H9 (cell line): ENCODE measurements around the gene GRB10. TPM values are rescaled to one million over a fixed set of nuclear protein-coding genes. Genes with fewer than 3 reads are reported as not detected.

Experiments used
- DNase-seq: peaks from one replicate; pipeline ENCODE4 v3.0.0-alpha.2; 2017
- H2AFZ ChIP-seq: one replicate; pipeline ENCODE4 v1.6.1; 2013; ENCODE audit warnings: mild to moderate bottlenecking, low read length, control low read depth, moderate library complexity
- H2AK5ac ChIP-seq: 2 replicates; pipeline ENCODE4 v1.6.1; 2013; ENCODE audit warnings: low read length, control low read depth, mixed read lengths; ENCODE audit not compliant: insufficient read length
- H2BK120ac ChIP-seq: one replicate; pipeline ENCODE4 v1.6.1; 2013; ENCODE audit warnings: low read depth, mild to moderate bottlenecking, low read length, control low read depth, inconsistent platforms; ENCODE audit not compliant: poor library complexity, severe bottlenecking
- H2BK12ac ChIP-seq: 2 replicates; pipeline ENCODE4 v1.6.1; 2013; ENCODE audit warnings: low read length, control low read depth, mixed read lengths, low read depth; ENCODE audit not compliant: insufficient read length
- H2BK15ac ChIP-seq: 2 replicates; pipeline ENCODE4 v1.6.1; 2013; ENCODE audit warnings: low read depth, low read length, control low read depth
- H2BK20ac ChIP-seq: one replicate; pipeline ENCODE4 v1.6.1; 2013; ENCODE audit warnings: low read depth, mild to moderate bottlenecking, low read length, control low read depth, inconsistent platforms; ENCODE audit not compliant: poor library complexity, severe bottlenecking
- H2BK5ac ChIP-seq: 2 replicates; pipeline ENCODE4 v1.6.1; 2013; ENCODE audit warnings: low read length, control low read depth, mixed read lengths; ENCODE audit not compliant: insufficient read length
- H3K14ac ChIP-seq: 2 replicates; pipeline ENCODE4 v1.6.1; 2013; ENCODE audit warnings: low read length, control low read depth; ENCODE audit not compliant: insufficient read depth
- H3K18ac ChIP-seq: 2 replicates; pipeline ENCODE4 v1.6.1; 2013; ENCODE audit warnings: low read depth, mild to moderate bottlenecking, mixed read lengths, low read length, control low read depth; ENCODE audit not compliant: insufficient read length
- H3K23ac ChIP-seq: 2 replicates; pipeline ENCODE4 v1.6.1; 2013; ENCODE audit warnings: low read length, control low read depth, mixed read lengths, low read depth; ENCODE audit not compliant: insufficient read length
- H3K23me2 ChIP-seq: 2 replicates; pipeline ENCODE4 v1.6.1; 2013; ENCODE audit warnings: low read depth, mild to moderate bottlenecking, mixed read lengths, low read length, control low read depth; ENCODE audit not compliant: insufficient read length, poor library complexity, severe bottlenecking
- H3K27ac ChIP-seq: 2 replicates; pipeline ENCODE4 v1.5.1; 2013; ENCODE audit warnings: low read length, control low read depth, mixed read lengths, low read depth; ENCODE audit not compliant: insufficient read length
- H3K27me3 ChIP-seq: 2 replicates; pipeline ENCODE4 v1.6.1; 2013; ENCODE audit warnings: low read length, control low read depth, inconsistent platforms; ENCODE audit not compliant: insufficient read depth
- H3K4ac ChIP-seq: 2 replicates; pipeline ENCODE4 v1.6.1; 2013; ENCODE audit warnings: low read depth, mild to moderate bottlenecking, control low read depth, inconsistent platforms, low read length, moderate library complexity
- H3K4me1 ChIP-seq: 2 replicates; pipeline ENCODE4 v1.6.1; 2013; ENCODE audit warnings: low read length, control low read depth, inconsistent platforms; ENCODE audit not compliant: insufficient read depth
- H3K4me2 ChIP-seq: 2 replicates; pipeline ENCODE4 v1.6.1; 2013; ENCODE audit warnings: low read length, control low read depth, mixed read lengths; ENCODE audit not compliant: insufficient read length, insufficient read depth
- H3K56ac ChIP-seq: 2 replicates; pipeline ENCODE4 v1.6.1; 2013; ENCODE audit warnings: low read depth, mild to moderate bottlenecking, mixed read lengths, low read length, control low read depth; ENCODE audit not compliant: insufficient read length
- H3K79me1 ChIP-seq: 2 replicates; pipeline ENCODE4 v1.6.1; 2013; ENCODE audit warnings: low read depth, mild to moderate bottlenecking, moderate library complexity, low read length, control low read depth, inconsistent platforms; ENCODE audit not compliant: insufficient read depth, poor library complexity, severe bottlenecking
- H3K79me2 ChIP-seq: 2 replicates; pipeline ENCODE4 v1.6.1; 2013; ENCODE audit warnings: low read length, control low read depth, inconsistent platforms; ENCODE audit not compliant: insufficient read depth
- H3K9ac ChIP-seq: 2 replicates; pipeline ENCODE4 v1.6.1; 2013; ENCODE audit warnings: low read length, control low read depth, mixed read lengths; ENCODE audit not compliant: insufficient read length; ENCODE audit errors: extremely low read depth
- H3K9me3 ChIP-seq: one replicate; pipeline ENCODE4 v1.6.1; 2013; ENCODE audit warnings: low read depth, low read length, inconsistent platforms; ENCODE audit not compliant: control insufficient read depth
- H3T11ph ChIP-seq: one replicate; pipeline ENCODE4 v1.6.1; 2013; ENCODE audit warnings: mild to moderate bottlenecking, low read length, control low read depth, inconsistent platforms
- H4K20me1 ChIP-seq: one replicate; pipeline ENCODE4 v1.6.1; 2013; ENCODE audit not compliant: control insufficient read depth, insufficient read length, insufficient read depth
- H4K5ac ChIP-seq: 2 replicates; pipeline ENCODE4 v1.6.1; 2013; ENCODE audit warnings: low read depth, mild to moderate bottlenecking, mixed read lengths, low read length, control low read depth; ENCODE audit not compliant: insufficient read length
- H4K8ac ChIP-seq: replicated peaks from 2 replicates; pipeline ENCODE4 v1.6.1; 2013; ENCODE audit warnings: low read length, control low read depth, mixed read lengths, low read depth; ENCODE audit not compliant: insufficient read length
- H4K91ac ChIP-seq: 2 replicates; pipeline ENCODE4 v1.6.1; 2013; ENCODE audit warnings: low read depth, mild to moderate bottlenecking, moderate library complexity, mixed read lengths, low read length, control low read depth; ENCODE audit not compliant: insufficient read length
- H3K27ac Mint-ChIP-seq, 3 experiments: 2 replicates in 2 of 3; 3 replicates in 1 of 3; pipeline ENCODE4 v1.8.0; 2020 to 2021; ENCODE audit warnings: mixed read lengths in 3 of 3, mild to moderate bottlenecking in 1 of 3, moderate library complexity in 1 of 3
- H3K27me3 Mint-ChIP-seq: 2 replicates; pipeline ENCODE4 v1.8.0; 2021; ENCODE audit warnings: low read depth, mild to moderate bottlenecking, moderate library complexity, mixed read lengths
- H3K36me3 Mint-ChIP-seq, 3 experiments: 2 replicates in 2 of 3; 3 replicates in 1 of 3; pipeline ENCODE4 v1.8.0; 2020 to 2021; ENCODE audit warnings: low read depth in 3 of 3, mixed read lengths in 3 of 3; ENCODE audit not compliant: insufficient read depth in 1 of 3
- H3K4me1 Mint-ChIP-seq, 2 experiments: 2 replicates each; pipeline ENCODE4 v1.8.0; 2020; ENCODE audit warnings: mixed read lengths in 2 of 2
- H3K4me3 Mint-ChIP-seq, 2 experiments: 2 replicates in 1 of 2; 3 replicates in 1 of 2; pipeline ENCODE4 v1.8.0; 2020 to 2021; ENCODE audit warnings: mild to moderate bottlenecking in 2 of 2, mixed read lengths in 2 of 2, moderate library complexity in 1 of 2
- H3K9me3 Mint-ChIP-seq, 2 experiments: 2 replicates in 1 of 2; 3 replicates in 1 of 2; pipeline ENCODE4 v1.8.0; 2020; ENCODE audit warnings: mild to moderate bottlenecking in 2 of 2, mixed read lengths in 2 of 2, moderate library complexity in 1 of 2
- CTCF ChIP-seq: fragments of 200-600 bp; sonication (generic); conservative IDR thresholded peaks from 3 replicates; pipeline ENCODE4 v1.8.0; 2021; ENCODE audit warnings: antibody characterized with exemption, mild to moderate bottlenecking
- WGBS: extraction: QIAGEN DNeasy Blood & Tissue Kit; methylation state at CpG from one replicate; pipeline ENCODE4 v1.1.7; 2013; ENCODE audit warnings: missing lambda C conversion rate, low lambda C conversion rate, mixed read lengths; ENCODE audit not compliant: insufficient read length; ENCODE audit errors: extremely low coverage; 5-methylcytosine and 5-hydroxymethylcytosine counted together
- total RNA-seq: library from RNA; stranded (reverse); gene quantifications from 2 replicates; pipeline ENCODE4 v1.2.1, GENCODE V29; 2021

The GRB10 gene
- total RNA-seq, 1 experiment from 2014 or later: 108 TPM

GRCh38 chr7:50613473-50613872 lies 169.2 kb downstream of the GRB10 start:
- Mint-ChIP-seq H3K27me3 (no peaks in the 10 kb centered on the region), H3K9me3 (no peaks in the 10 kb centered on the region), H3K36me3 (peaks cover 31 to 80% (median 41%) of the 10 kb centered on the region in 3 experiments; a peak in 6 of 7 replicates), H3K4me3 (no peak overlapping the region), H3K27ac (peak overlapping the region in 1 of 3 experiments; percentile 47; a peak in 1 of 7 replicates), H3K4me1 (no peaks in the 10 kb centered on the region)
- no peak overlapping the region for H3K4ac ChIP-seq
- no peaks in the 10 kb centered on the region for H3K4me1 ChIP-seq
- no peak overlapping the region for H2BK120ac ChIP-seq
- H3K4me2 ChIP-seq: no peak overlapping the region
- no peaks in the 10 kb centered on the region for H4K20me1 ChIP-seq
- no peaks in the 10 kb centered on the region for H3K79me1 ChIP-seq
- H3T11ph ChIP-seq: no peak overlapping the region
- H3K79me2 ChIP-seq: no peaks in the 10 kb centered on the region
- H3K9me3 ChIP-seq: no peaks in the 10 kb centered on the region
- H4K91ac ChIP-seq: no peak overlapping the region
- WGBS: no CpG with 5 or more reads among the region's 8 CpGs
- no peak overlapping the region for H3K27ac ChIP-seq
- DNase-seq: no peak
- no peaks in the 10 kb centered on the region for H3K27me3 ChIP-seq
- no peak overlapping the region for H2AK5ac ChIP-seq
- H4K5ac ChIP-seq: no peak overlapping the region
- no peak overlapping the region for H2AFZ ChIP-seq
- H4K8ac ChIP-seq: no peak overlapping the region
- no peak overlapping the region for H3K14ac ChIP-seq
- H2BK20ac ChIP-seq: no peak overlapping the region
- TF ChIP-seq CTCF: no peak
- no peak overlapping the region for H2BK5ac ChIP-seq
- no peak overlapping the region for H2BK12ac ChIP-seq
- H3K23me2 ChIP-seq: no peaks in the 10 kb centered on the region
- H3K56ac ChIP-seq: no peak overlapping the region
- no peak overlapping the region for H2BK15ac ChIP-seq
- no peak overlapping the region for H3K9ac ChIP-seq
- H3K23ac ChIP-seq: no peak overlapping the region
- no peak overlapping the region for H3K18ac ChIP-seq
